ENCODE data around the gene TMEM116.
"Not testable (repeated sequence)": the region's sequence is repeated elsewhere in the genome, so short reads cannot be mapped to it uniquely, and the experiment has no call there.

Gene TMEM116

GRCh38 chr12:111976291-111976690, 36.7 kb downstream of the TMEM116 start:
- in situ Hi-C loops (cut with HindIII; ENCODE audit: low sequenced_read_pairs) = no loop called here

GRCh38 chr12:111975161-111975931, 37.6 kb downstream of the TMEM116 start:
- in situ Hi-C loops (cut with HindIII; ENCODE audit: low sequenced_read_pairs) = no loop called here
- no peak for DNase-seq (ENCODE audit: low read depth, low spot score)
- no peak overlapping the region for H3K4me3 ChIP-seq (ENCODE audit: low read depth, low read length)
- TF ChIP-seq CTCF (IDR thresholded peaks at IDR 0.05; ENCODE audit: low read depth, low read length) = no peak

More at GRCh38 chr12:111976291-111976690, 36.7 kb downstream of the TMEM116 start:
- no peak overlapping the region for H3K4me3 ChIP-seq (ENCODE audit: low read depth, low read length)
- TF ChIP-seq CTCF (IDR thresholded peaks at IDR 0.05; ENCODE audit: low read depth, low read length) = no peak
- DNase-seq (ENCODE audit: low read depth, low spot score) = no peak

- in situ Hi-C loops (cut with HindIII; ENCODE audit: low sequenced_read_pairs) = no loop called here
- no peak for DNase-seq (ENCODE audit: low read depth, low spot score)
- no peak overlapping the region for H3K4me3 ChIP-seq (ENCODE audit: low read depth, low read length)
- no peak for TF ChIP-seq CTCF (IDR thresholded peaks at IDR 0.05; ENCODE audit: low read depth, low read length)
Observed at GRCh38 chr12:111971800-111972199, 41.2 kb downstream of the TMEM116 start.

GRCh38 chr12:111964935-111965334, 48.0 kb downstream of the TMEM116 start:
- no peak for DNase-seq (ENCODE audit: low read depth, low spot score)
- TF ChIP-seq CTCF (IDR thresholded peaks at IDR 0.05; ENCODE audit: low read depth, low read length) = no peak
- in situ Hi-C loops (cut with HindIII; ENCODE audit: low sequenced_read_pairs) = no loop called here
- H3K4me3 ChIP-seq (ENCODE audit: low read depth, low read length) = no peak overlapping the region

GRCh38 chr12:111959518-111959917, 53.4 kb downstream of the TMEM116 start:
- H3K4me3 ChIP-seq (ENCODE audit: low read depth, low read length); in situ Hi-C loops (cut with HindIII; ENCODE audit: low sequenced_read_pairs); DNase-seq (ENCODE audit: low read depth, low spot score): not testable (repeated sequence)

- H3K4me3 ChIP-seq (ENCODE audit: low read depth, low read length); DNase-seq (ENCODE audit: low read depth, low spot score); in situ Hi-C loops (cut with HindIII; ENCODE audit: low sequenced_read_pairs): not testable (repeated sequence)
Observed at GRCh38 chr12:111957224-111957623, 55.7 kb downstream of the TMEM116 start.

GRCh38 chr12:111954969-111955368, 58.0 kb downstream of the TMEM116 start:
- TF ChIP-seq CTCF (IDR thresholded peaks at IDR 0.05; ENCODE audit: low read depth, low read length) = no peak
- H3K4me3 ChIP-seq (ENCODE audit: low read depth, low read length) = no peak overlapping the region
- no peak for DNase-seq (ENCODE audit: low read depth, low spot score)
- in situ Hi-C loops (cut with HindIII; ENCODE audit: low sequenced_read_pairs) = no loop called here
